NCI-H446 treated with DMSO at 0.1 percent for 48 hours (cell line): Measurements from ENCODE around the gene PLA2G1B.

ENCODE experiments used
- DNase-seq: peaks from one replicate; lab custom pipeline; 2025; lab: John Stamatoyannopoulos, UW

Gene PLA2G1B

DNA sequence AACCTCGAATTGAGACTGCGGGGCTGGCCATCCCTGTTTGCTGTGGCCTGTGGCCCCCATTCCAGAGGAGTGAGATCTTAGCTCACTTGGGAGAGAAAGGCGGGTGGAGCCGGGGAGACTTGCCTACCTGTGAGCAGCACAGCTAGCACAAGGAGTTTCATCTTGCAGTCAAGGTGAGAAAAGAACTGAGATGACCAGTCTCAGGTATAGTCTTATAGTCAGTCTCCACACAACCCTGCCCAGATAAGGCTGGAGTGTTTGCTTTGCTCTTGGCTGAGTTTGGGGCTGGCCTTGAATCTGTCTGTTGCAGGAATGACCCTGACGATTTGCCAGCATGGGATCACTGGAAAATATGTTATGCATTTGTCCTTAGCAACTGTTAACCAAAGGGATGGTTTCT is at the start of gene PLA2G1B:
Gene PLA2G1B, minus strand, starts transcription at position 187 of the 400 bp plus-strand sequence. Its CDS starts 26 bp downstream, at position 161.
- no peak for DNase-seq

DNA sequence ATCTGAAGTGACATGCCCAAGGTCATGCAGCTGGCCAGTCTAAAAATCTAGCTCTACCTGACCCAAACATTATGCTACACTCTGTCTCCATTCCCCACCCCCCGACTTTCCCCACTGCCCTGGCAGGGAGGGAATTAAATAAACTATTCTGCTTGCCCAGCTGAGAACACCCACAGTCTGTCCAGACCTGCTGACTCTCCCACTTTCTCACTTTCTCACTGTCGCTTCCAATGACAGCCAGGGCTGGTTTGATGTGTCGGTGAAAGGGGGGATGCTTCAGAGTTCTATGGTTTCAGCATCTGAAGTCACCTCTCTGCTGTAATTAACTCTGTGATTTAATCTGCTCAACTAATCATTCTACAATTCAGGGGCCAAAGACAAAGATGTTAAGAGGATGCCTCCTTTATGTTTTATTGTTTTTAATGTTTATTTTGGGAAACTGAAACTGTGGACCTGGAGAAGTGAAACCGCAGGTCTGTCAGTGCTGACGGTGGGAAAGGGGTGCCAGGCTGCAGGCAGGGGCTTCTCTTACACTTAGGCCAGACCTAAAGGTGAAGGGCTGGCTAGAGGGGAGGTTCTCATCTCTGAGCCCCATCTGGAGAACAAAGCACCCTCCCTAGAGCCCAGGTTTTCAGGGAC is 49.5 kb upstream of the PLA2G1B start:
- no peak for DNase-seq

DNA sequence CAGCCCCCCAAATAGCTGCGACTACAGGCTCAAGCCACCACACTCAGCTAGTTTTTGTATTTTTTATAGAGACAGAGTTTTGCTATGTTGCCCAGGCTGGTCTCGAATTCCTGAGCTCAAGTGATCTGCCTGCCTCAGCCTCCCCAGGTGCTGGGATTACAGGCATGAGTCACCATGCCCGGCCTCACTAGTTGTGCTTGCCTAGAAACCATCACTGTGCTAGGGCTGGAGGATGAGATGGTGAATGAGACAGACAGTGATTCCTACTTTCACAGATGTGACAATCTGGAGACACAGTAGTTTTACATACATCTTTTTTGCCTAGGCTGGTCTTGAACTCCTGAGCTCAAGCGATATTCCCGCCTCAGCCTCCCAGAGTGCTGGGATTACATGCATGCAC is 48.8 kb upstream of the PLA2G1B start:
- DNase-seq = no peak

DNA sequence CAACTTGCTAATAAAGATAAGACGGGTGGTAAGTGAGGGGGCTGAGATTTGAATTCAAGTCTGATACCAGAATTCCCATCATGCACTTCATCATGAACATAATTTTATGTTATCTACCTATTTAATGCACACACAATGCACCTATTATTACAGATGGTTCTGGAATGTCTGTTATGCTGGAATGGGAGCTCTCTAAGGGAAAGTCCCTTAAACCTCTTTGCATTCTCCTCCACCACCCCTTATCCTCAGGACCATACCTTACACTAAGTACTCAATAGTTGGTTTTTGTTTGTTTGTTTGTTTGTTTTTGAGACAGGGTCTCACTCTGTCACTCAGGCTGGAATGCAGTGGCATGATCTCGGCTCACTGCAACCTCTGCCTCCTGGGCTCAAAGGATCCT is 48.4 kb upstream of the PLA2G1B start:
- DNase-seq = no peak

DNA sequence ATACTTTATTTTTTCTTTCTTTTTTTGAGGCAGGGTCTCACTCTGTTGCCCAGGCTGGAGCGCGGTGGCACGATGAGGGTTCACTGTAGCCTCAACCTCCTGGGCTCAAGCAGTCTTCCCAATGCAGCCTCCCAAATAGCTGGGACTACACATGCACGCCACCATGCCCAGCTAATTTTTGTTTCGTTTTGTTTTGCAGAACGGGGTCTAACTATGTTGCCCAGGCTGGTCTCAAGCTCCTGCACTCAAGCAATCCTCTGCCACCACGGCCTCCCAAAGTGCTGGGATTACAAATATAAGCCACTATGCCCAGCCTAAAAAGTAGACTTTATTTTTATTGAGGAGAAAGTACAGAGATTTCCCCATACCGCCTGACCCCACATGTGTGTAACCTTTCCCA is 46.1 kb upstream of the PLA2G1B start:
- no peak for DNase-seq

DNA sequence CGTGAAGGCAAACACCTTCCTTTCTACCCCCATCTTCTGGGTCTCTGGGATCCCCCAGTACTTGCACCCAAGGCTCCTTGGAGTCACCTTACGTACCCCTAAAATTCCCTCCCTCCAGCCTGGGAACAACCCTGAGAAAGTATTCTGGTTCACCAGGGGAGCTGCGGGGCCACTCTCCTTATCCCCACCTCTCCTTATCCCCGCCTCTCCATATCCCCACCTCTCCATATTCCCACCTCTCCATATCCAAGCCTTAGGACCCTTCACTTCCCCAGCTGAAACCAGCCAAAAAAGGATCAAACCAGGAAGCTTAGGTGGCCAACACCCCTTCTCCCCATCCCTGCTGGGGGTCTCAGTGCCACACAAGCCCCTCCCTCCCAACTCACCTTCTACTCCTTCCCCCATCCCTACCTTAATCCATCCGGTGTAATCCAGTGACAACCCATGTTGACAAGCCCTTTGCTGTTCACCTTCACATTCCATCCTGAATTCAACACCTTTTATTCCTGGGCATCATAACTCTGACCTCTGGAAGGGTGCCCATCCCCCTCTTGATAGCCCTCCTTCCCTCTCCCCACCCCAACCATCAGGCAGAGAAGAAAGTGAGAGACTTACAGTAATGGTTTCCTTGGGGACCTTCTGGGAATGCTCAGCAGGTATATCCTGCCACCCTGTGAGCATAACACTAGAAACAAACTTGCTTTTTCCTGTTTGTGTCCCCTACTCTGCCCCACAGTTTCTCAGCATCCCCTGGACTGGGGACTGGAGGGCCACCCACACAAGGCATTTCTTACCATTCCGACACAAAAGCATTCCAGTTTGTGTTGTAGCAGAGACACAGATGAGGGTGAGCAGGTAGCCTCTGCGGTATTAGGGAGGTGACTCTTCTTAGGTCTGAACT is 43.0 kb upstream of the PLA2G1B start:
- no peak for DNase-seq

DNA sequence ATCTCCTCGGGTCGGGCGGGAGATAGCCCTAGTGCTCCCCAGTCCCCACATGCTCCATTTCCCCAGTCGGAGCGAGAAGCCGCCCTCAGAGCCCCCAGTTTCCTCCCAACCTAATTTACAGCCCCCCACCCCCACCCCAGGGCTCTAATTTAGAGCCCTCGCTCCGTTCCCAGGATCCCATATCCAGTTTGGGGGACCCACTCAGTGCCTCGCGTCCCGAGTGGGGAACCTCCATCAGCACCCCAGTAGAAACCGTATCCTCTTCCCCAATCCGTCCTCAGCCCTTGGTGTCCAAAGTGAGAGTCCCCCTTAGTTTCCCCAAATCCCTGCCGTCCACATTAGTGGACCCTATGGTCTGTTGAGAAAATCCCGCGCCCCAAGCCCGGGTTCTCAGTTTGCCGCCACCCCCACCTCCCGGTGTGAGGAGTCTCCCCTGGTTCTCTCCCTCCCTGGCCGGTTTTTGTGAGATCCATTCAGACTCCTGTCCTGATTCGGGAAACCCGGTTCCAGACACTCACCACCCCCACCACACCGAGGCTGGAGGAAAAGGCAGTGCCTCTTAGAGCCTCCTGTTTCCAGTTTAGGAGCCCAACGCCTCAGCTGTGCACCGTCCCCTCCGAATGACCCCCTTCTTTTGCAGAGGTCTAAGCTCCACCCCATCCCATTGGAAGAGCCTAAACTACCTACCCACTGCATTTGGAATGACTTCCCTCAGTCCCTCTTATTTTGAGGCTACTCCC is 42.2 kb upstream of the PLA2G1B start:
- DNase-seq = no peak

DNA sequence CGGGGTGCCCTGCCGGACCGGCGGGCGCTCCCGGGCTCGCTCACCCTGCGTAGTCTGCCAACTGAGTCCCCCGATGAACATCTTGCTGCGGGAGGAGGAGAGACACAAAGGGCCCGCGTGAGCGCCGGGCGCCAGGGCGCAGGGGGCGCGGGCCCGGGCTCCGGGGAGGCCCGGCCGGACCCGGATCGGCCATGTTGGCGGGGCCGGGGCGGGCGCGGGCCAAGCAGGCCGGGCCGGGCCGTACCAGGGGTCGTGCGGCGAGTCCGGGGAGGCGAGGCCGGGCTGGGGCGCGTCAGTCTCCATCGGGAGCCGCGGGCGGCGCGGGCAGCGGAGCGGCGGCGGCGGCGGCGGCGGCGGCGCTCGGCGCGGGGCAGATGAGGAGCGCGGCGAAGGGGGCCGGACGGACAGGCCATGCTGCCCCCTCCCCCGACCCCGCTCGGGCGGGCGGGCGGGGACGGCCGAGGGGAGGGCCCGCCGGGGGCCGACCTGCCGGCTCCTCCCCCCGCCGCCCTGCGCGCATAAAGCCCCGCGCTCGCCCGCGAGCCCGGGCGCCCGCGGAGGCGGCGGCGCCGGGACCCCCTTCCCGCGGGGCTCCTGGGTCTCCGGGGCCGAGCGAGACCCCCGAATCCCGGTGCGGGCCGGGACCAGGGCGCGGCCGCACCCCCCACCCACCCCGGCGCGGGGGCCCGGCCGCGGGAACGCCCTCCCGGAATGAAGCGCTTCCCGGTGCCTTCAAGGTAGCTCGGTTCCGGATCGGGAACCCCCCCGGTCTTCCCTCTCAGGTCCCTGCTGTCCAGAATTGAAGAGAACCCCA is 41.4 kb upstream of the PLA2G1B start, which contains the start of gene MSI1:
Gene MSI1, minus strand, starts transcription at position 376 of the 814 bp plus-strand sequence. Its CDS starts 73 bp downstream, at position 303.
- no peak for DNase-seq

DNA sequence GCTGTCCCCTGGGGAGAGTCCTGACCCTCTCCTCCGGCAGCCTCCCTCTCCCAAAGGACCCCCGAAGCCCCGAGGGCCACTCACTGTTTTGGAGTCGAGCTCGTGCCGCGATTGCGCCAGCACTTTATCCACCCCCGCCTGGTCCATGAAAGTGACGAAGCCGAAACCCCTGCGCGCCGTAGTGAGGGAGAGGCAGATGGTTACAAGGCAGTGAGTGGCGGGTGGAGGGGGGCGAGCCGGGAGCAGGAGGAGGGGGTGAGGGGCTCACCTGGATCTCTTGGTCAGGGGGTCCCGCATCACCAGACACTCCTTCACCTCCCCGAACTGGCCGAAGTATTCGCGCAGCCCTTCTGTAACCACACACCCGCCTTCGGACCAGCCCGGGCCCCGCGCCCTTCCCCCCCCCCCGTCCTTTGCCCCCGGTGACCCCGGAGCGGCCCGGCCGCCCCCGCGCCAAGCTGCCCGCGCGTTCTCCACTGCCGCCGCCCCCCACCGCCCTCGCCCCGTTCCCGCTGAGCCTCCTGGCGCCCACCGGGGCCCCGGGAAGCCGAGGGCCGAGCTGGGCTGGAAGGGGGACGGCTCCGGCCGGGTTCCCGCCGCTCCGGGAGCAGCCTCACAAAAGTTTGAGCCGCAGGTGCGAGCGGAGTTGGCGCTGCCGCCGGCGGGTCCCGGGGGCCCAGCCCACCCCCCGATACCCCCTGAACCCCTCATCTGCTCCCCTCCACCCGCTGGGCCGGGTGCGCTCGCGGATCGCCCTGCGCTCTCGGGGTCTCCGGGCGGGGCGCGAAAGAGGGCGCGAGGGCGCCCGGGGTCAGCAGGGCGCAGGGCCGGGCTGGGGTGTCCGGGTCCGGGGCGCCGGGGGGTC is 40.6 kb upstream of the PLA2G1B start:
- no peak for DNase-seq

DNA sequence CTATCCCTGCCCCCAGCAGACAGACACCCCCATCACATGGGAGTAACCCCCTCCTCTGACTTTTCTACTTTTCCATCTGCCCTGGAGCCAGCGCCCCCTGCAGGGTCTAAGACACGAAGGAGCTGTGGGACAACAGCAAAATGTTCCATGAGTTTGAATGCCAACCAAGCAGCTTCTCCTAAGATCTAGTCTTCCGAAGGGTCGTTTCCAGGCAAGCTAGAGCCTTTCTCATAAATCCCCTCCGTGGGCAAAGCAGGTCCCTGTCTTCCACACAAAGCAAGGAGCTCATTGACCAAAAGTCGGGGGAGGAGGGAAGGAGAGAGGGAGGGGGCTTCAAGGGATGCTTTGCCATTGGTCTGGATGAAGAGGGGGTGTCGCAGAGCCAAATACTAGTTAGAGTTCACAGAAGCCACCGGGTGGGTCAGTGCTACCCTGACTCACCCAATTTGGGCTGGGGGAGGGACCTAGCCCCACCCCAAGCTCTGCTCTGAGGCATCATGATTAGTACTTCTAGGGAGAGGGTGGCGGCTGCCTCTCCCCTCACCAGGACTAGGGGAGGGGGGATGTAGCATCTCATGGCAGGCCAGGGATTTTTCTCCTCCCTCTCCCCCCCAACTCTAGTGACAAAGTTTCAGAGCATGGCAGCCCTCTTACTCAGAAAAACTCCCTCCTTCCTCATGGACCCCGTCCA is 39.8 kb upstream of the PLA2G1B start:
- DNase-seq = no peak

DNA sequence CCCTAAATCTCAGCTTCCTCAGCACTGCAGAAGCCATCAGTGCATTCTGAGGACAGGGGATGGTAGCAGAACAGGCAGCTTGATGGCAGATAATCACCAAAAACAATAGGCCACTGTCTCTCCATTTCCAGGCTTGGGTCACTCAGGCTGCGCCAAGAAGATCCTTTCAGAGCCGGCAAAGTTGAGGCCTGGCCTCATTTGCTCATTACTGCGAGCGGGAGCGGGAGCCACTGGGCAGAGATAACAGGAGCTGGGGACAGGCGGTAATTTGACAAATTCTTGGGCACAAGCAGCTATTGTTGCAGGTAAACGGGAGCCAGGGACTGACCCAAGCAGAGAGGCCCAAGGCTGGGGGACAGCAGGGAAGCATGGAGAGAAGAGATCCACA is 39.3 kb upstream of the PLA2G1B start:
- DNase-seq = no peak

DNA sequence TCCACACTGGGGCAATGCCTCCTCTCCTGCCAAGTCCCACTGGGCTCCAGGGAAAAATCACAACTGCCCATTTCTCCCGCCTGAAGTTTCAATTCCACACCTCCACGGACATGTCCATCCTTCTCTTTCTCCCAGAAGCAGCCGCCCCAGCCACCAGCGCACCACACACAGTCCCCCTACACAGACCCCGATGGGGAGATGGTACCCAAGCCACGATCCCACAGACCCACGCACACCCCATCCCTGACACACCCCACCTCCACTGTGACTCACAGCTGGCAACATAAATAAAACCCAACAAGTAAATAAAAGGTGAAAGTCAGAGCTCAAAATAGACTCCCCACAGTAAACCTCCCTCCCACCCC is 38.7 kb upstream of the PLA2G1B start:
- no peak for DNase-seq

DNA sequence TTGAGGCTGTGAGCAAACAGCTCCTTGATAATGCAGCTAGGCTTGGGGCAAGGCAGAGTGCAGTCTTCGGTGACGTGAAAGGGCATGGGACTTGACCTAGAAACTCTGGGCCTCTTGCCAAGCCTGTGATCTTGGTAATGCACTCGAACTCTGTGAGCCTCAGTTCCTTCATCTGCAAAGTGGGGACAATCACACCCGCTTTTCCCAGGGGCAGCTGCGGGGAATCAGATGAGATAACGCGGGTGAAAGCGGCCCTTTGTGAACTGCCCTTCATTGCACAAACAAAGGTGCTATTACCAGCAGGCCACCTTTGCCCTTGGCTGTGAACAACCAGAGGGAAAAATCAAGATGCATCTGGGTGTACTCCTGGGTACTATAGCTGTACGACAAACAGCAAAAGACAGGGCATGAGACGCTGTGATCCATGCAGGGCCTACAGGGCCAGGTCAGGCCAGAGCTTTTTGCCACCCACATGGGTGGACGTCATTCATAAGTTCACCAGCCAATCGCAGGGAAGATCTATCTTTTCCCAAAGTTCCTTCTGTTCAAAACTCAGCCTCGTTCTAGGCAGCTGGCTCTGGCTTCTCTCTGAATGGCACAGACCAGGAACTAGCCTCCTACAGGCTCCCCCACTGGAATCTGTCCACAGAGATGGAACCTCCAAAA is 38.2 kb upstream of the PLA2G1B start:
- no peak for DNase-seq

DNA sequence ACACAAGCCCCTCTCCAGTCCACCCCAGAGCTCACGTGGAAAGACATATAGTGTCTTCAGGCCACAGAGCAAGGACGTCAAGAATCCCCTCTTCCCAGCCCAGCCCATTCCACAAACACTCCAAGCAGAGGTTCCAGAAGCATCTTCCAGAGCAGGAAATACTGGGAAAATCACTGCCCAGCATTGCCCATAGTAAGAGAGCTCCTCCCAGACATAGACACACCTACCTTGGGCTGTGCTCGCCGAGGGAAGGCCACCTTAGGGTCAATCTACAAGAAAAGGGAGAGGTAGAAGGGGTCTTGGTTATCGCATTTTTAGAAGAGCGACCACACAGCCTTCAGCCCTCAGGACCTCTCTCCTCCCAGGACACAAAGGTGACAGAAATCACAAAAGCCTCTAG is 36.9 kb upstream of the PLA2G1B start:
- no peak for DNase-seq

DNA sequence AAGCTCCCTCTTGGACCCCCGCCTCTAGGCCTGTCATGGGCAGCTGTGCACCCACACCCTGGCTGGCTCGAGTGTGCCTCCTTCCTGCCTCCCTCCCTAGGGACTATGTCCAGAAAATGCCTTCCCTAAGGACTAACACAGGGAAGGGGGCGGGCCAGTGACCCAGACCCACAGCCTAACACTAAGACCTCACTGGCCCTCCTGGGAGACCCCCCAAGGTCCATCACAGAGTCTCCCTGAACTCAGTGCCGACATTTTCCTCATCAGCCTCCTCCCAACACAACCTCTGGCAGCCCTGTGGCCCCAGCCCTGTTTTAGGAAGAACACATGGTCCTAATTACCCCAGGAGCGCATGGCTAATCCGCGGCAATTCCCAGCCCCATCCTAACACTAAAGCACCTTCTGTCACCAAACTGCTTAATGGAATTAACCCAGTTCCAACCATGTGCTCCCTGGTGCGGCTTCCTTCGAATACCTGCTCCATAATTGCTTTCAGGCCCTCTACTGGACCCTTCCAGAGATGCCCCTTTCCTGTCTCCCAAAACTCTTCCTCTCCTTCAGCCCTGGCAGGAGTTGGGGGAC is 35.8 kb upstream of the PLA2G1B start:
- no peak for DNase-seq

DNA sequence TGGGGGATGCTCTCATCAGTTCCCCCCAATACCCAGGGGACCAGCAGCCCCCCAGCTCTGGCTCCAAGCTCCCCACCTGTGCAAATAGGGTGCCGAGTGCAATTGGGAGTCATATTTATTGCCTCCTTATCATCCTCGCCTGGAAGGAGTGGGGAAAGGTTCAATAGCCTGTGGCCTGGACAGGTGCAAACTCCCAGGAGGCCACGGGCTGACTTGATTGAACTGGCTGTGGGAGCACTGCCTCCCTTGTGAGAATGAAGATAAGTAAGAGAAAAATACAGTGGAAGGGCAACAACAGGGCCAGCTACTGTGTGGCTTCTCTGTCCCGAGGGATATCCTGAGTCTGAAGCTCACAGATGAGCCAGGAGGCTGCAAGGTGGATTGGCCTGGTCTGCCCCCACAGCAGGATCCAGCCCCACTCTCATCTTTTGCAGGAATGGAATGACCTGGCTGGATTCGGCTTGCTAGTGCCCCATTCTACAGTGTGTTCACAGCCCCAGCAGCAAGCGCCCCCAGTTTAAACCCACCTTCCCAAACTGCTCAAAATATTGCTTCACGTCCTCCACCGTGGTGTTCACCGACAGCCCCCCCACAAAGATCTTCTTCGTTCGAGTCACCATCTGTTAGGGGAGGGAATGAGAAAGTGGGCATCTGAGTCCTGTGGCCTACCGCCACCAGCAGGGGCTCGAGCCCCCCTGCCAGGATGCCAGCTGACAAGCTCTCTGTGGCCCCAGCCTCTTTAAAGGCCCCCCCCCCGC is 35.1 kb upstream of the PLA2G1B start:
- no peak for DNase-seq

DNA sequence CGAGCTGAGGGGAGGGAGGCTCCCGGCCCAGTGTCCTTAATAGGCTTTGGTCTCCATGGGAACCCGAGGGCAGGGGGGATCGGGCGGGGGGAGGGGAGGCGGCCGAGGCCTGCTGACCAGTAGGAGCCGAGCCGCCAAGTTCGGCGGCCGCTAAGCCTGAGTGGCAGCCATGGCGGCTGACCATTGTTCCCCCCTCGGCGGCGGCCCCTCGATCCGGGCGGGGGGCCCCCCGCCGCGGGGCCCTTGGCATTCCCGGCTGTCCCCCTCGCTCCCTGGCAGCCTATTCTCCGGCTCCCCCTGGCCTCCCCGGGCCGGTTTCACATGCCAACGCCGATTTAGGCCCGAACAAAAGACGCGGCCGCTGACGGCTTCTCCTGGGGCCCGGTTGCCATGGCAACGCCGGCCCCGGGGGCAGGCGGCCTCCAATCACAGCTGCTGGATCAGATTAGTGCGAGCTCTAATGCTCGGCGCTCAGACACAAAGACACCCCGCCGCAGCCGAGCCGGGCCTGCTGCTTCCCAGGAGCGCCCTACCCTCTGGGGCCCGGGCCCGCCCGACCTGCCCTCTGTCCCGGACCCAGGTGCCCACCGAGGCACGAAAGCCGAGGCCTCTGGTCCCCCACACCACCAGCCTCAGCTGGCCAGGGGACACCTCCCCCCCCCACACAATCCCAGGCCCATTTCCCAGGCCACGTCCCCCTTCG is 34.1 kb upstream of the PLA2G1B start:
- DNase-seq = peak; percentile 58

DNA sequence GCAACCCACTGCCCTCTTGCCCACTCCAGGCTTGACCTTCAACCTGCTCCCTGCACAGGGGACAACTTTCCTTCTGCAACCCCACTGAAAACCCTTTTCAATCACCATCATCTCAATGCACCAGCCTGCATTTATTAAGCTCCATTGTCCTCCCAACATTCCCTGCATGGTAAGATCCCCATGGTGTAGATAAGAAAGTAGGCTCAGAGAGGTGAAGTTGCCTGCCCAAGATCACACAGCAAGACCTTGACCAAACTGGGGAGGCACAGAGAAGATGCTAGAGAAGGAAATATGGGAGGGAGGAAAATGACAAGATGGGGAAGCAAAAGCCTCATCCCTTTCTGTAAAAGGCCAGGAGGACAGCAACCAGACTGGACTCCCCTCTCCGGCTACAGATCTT is 31.5 kb upstream of the PLA2G1B start:
- no peak for DNase-seq
